Renal pelvis (tissue), 4 donors: ENCODE results near the gene CAPN5. TPM values are rescaled to one million over a fixed set of nuclear protein-coding genes. Genes with fewer than 3 reads are reported as not detected.
"Not testable (repeated sequence)": the region's sequence is repeated elsewhere in the genome, so short reads cannot be mapped to it uniquely, and the experiment has no call there.

ENCODE experiments used
- DNase-seq: peaks from one replicate; pipeline ENCODE4 v3.0.0-alpha.2; 2013
- polyA plus RNA-seq, 3 donors: library from polyadenylated mRNA; unstranded; fragments of 120-200 nt; gene quantifications; one replicate each; pipeline ENCODE4 v1.2.1, GENCODE V29; 2013; ENCODE audit not compliant: insufficient read length in 3 of 3

CAPN5 gene
- polyA plus RNA-seq, 3 donors: 30.0 to 34.0 (median 30.5) TPM

GRCh38 chr11:77094841-77095365, 28.1 kb downstream of the CAPN5 start:
- no peak for DNase-seq

GRCh38 chr11:77095551-77096490, 29.1 kb downstream of the CAPN5 start:
- no peak for DNase-seq

GRCh38 chr11:77096591-77097019, 29.8 kb downstream of the CAPN5 start:
- DNase-seq: no peak

- DNase-seq: not testable (repeated sequence)
Observed at GRCh38 chr11:77097180-77097579, 30.4 kb downstream of the CAPN5 start.

GRCh38 chr11:77100166-77101042, 33.6 kb downstream of the CAPN5 start:
- DNase-seq: no peak

- DNase-seq: no peak
Observed at GRCh38 chr11:77101043-77101537, 34.3 kb downstream of the CAPN5 start.

- DNase-seq: no peak
Observed at GRCh38 chr11:77102246-77103210, 35.8 kb downstream of the CAPN5 start, which contains the start of gene OMP. TSS of gene OMP (plus strand) at chr11:77102840. CDS start at chr11:77102840, 0 bp downstream.

GRCh38 chr11:77103319-77103718, 36.5 kb downstream of the CAPN5 start:
- DNase-seq: no peak

GRCh38 chr11:77104727-77105126, 38.0 kb downstream of the CAPN5 start:
- no peak for DNase-seq

- DNase-seq: no peak
Observed at GRCh38 chr11:77106321-77106720, 39.5 kb downstream of the CAPN5 start.

- no peak for DNase-seq
Observed at GRCh38 chr11:77106759-77107158, 40.0 kb downstream of the CAPN5 start.

- DNase-seq: no peak
Observed at GRCh38 chr11:77107950-77108349, 41.2 kb downstream of the CAPN5 start.

GRCh38 chr11:77108436-77108835, 41.7 kb downstream of the CAPN5 start:
- no peak for DNase-seq

- no peak for DNase-seq
Observed at GRCh38 chr11:77109236-77110019, 42.7 kb downstream of the CAPN5 start.

- no peak for DNase-seq
Observed at GRCh38 chr11:77110836-77111235, 44.1 kb downstream of the CAPN5 start.

- DNase-seq: no peak
Observed at GRCh38 chr11:77111277-77111676, 44.5 kb downstream of the CAPN5 start.

GRCh38 chr11:77111946-77112345, 45.2 kb downstream of the CAPN5 start:
- DNase-seq: no peak

- DNase-seq: no peak
Observed at GRCh38 chr11:77112641-77113381, 46.0 kb downstream of the CAPN5 start.
